Activated gamma-delta T cell treated with Interleukin-2 at 50 U/mL for 16 hours (primary cell): ENCODE data around the gene TMEM39B.
"Not testable (repeated sequence)": the region's sequence is repeated elsewhere in the genome, so short reads cannot be mapped to it uniquely, and the experiment has no call there.

Experiments
- DNase-seq: peaks from one replicate; pipeline ENCODE4 v3.0.0-alpha.2; 2020

TMEM39B gene

GRCh38 chr1:32071758-32072621 is 749 bp upstream of the TMEM39B start:
- no peak for DNase-seq

- no peak for DNase-seq
Observed at GRCh38 chr1:32073299-32074229, 825 bp downstream of the TMEM39B start.

GRCh38 chr1:32074841-32075240 is 2.1 kb downstream of the TMEM39B start:
- no peak for DNase-seq

- no peak for DNase-seq
Observed at GRCh38 chr1:32077451-32077850, 4.7 kb downstream of the TMEM39B start.

- DNase-seq: no peak
Observed at GRCh38 chr1:32082022-32082421, 9.3 kb downstream of the TMEM39B start.

- DNase-seq: not testable (repeated sequence)
Observed at GRCh38 chr1:32086381-32086780, 13.6 kb downstream of the TMEM39B start.

- no peak for DNase-seq
Observed at GRCh38 chr1:32091176-32091575, 18.4 kb downstream of the TMEM39B start.

GRCh38 chr1:32091591-32091990 is 18.9 kb downstream of the TMEM39B start:
- DNase-seq: no peak

- no peak for DNase-seq
Observed at GRCh38 chr1:32094746-32095521, 22.2 kb downstream of the TMEM39B start.

GRCh38 chr1:32099426-32099825 is 26.7 kb downstream of the TMEM39B start:
- DNase-seq: no peak

- DNase-seq: no peak
Observed at GRCh38 chr1:32100359-32100758, 27.6 kb downstream of the TMEM39B start.

GRCh38 chr1:32100807-32101708 is 28.3 kb downstream of the TMEM39B start:
- no peak for DNase-seq

- no peak for DNase-seq
Observed at GRCh38 chr1:32104127-32104526, 31.4 kb downstream of the TMEM39B start.

GRCh38 chr1:32105338-32105737 is 32.6 kb downstream of the TMEM39B start:
- no peak for DNase-seq

- DNase-seq: no peak
Observed at GRCh38 chr1:32106663-32107275, 34.0 kb downstream of the TMEM39B start.

GRCh38 chr1:32107742-32108661 is 35.3 kb downstream of the TMEM39B start, which contains the start of gene KPNA6:
Gene KPNA6 (plus strand): TSS chr1:32108056. CDS start chr1:32108131, 75 bp downstream.
- DNase-seq: peak; percentile 90

- DNase-seq: no peak
Observed at GRCh38 chr1:32111040-32111623, 38.4 kb downstream of the TMEM39B start.

GRCh38 chr1:32111789-32112188 is 39.0 kb downstream of the TMEM39B start:
- no peak for DNase-seq

- no peak for DNase-seq
Observed at GRCh38 chr1:32112806-32113375, 40.2 kb downstream of the TMEM39B start.
